ENCODE data around the gene HOXA9. TPM values are rescaled to one million over a fixed set of nuclear protein-coding genes. Genes with fewer than 3 reads are reported as not detected.

HOXA9 gene
- total and polyA plus RNA-seq, 10 of the 15 experiments (the other 5 are each of a cell fraction or from before 2014, with no cell fraction given), result not detected

DNA sequence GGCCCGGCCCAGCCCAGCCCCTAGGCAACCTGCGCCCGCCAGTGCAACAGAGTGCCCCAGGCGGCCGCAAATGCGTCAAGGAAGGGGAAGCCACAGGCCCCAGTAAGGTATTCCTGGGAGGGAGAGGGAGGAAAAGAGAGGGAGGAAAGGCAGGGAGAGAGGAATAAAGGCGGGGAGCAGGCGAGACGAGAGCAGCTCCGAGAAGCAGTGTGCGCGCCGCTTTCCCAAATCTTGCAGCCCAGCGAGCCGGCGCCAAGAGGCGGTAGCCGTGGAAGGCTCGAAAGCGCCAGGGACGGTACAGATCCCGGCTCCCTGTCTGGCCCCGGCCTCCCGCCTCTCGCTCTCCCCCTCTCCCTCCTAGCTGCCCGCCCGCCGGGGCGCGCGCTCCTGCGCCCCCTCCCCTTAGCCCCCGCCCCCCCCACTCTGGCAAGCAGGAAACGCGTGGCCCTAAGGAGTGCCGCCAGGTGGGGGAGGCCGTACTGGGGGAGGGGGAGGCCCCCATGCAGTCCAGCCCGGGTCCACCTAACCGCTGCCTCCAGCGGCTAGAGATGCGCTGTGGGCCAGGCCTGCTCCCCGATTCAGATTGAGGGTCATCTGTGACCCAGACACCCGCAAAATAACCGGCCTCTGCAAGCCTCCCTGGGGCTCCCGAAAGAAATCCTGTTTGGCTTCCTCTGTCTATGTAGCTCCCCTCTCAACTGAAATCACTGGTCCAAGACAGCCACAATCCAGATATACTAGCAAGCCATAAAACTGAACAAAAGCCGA lies 4.5 kb upstream of the HOXA9 start:
- FAIRE-seq (no peak), ATAC-seq (no peak), DNase-seq (ENCODE audit: low read depth, low spot score) (no peak)
- no peaks in the 10 kb centered on the region for H3K79me2 ChIP-seq (ENCODE audit: control insufficient read depth, insufficient read depth, low read length)
- H3K27me3 ChIP-seq (replicated peaks in 1 of 2; ENCODE audit: control insufficient read depth in 2 of 2, insufficient read depth in 2 of 2, low read length in 1 of 2), result peaks cover 28 to 47% of the 10 kb centered on the region in 2 experiments
- SMC1A ChIA-PET (ENCODE audit: uncharacterized antibody, unreplicated experiment), result no interaction called here
- no peak overlapping the region for H3K4me3 ChIP-seq
- peak; percentile 83 for TF ChIP-seq SUZ12 (IDR thresholded peaks at IDR 0.05; ENCODE audit: unreplicated experiment)
- no peak for TF ChIP-seq RBBP5 (conservative IDR thresholded peaks at IDR 0.05)
- in situ Hi-C loops (cut with MboI) (loop anchor here (25.0 kb wide), 1 partner anchor 1083 kb away; no protein-coding TSS in a partner anchor), intact Hi-C loops (cut with micrococcal nuclease; ENCODE audit: unreplicated experiment) (no loop called here)
- WGBS (ENCODE audit: insufficient coverage, insufficient replicate concordance, low lambda C conversion rate, missing lambda C conversion rate), result 28% methylated on average over 32 of the region's 46 CpGs
- POLR2A ChIA-PET, result no interaction called here
- H2AFZ ChIP-seq (ENCODE audit: control insufficient read depth, low read depth, low read length), result no peak overlapping the region
- H3K9me3 ChIP-seq (replicated peaks; ENCODE audit: control insufficient read depth, insufficient read depth, low read length), result peaks cover 2% of the 10 kb centered on the region; the same call in 1 of the 3 replicates
- no peaks in the 10 kb centered on the region for H4K20me1 ChIP-seq (ENCODE audit: control insufficient read depth, insufficient read depth)
- H3K36me3 ChIP-seq (ENCODE audit: control insufficient read depth in 2 of 2, insufficient read depth in 2 of 2, low read length in 1 of 2), result no peaks in the 10 kb centered on the region; a peak in 1 of 4 replicates
- RAD21 ChIA-PET (ENCODE audit: unreplicated experiment), result no interaction called here
- BruUV-seq (replicated peaks), result no TSS peak
- no peak overlapping the region for H3K9ac ChIP-seq (ENCODE audit: control insufficient read depth, insufficient read depth, low read length)
- CTCF ChIA-PET, result interaction anchor here (0.7 to 1.6 kb wide), 2 partner anchors 9 to 800 kb away, joined by 3 to 4 read pairs; no protein-coding TSS in a partner anchor
- no peaks in the 10 kb centered on the region for H3K4me1 ChIP-seq (ENCODE audit: control insufficient read depth, insufficient read depth, low read length)
- H3K27ac ChIP-seq (ENCODE audit: control insufficient read depth, insufficient read depth), result no peak overlapping the region
- H3K4me2 ChIP-seq (ENCODE audit: control insufficient read depth, insufficient read depth), result no peak overlapping the region

- Histone ChIP-seq H3K36me3 (ENCODE audit: control insufficient read depth in 2 of 2, insufficient read depth in 2 of 2, low read length in 1 of 2) (no peaks in the 10 kb centered on the region; a peak in 1 of 4 replicates), H3K79me2 (ENCODE audit: control insufficient read depth, insufficient read depth, low read length) (no peaks in the 10 kb centered on the region), H3K27ac (ENCODE audit: control insufficient read depth, insufficient read depth) (no peak overlapping the region), H3K9ac (ENCODE audit: control insufficient read depth, insufficient read depth, low read length) (no peak overlapping the region), H2AFZ (ENCODE audit: control insufficient read depth, low read depth, low read length) (no peak overlapping the region), H3K4me2 (ENCODE audit: control insufficient read depth, insufficient read depth) (no peak overlapping the region), H4K20me1 (ENCODE audit: control insufficient read depth, insufficient read depth) (no peaks in the 10 kb centered on the region), H3K4me3 (no peak overlapping the region), H3K27me3 (replicated peaks in 1 of 2; ENCODE audit: control insufficient read depth in 2 of 2, insufficient read depth in 2 of 2, low read length in 1 of 2) (peaks cover 31 to 49% of the 10 kb centered on the region in 2 experiments), H3K4me1 (ENCODE audit: control insufficient read depth, insufficient read depth, low read length) (no peaks in the 10 kb centered on the region), H3K9me3 (replicated peaks; ENCODE audit: control insufficient read depth, insufficient read depth, low read length) (peaks cover 2% of the 10 kb centered on the region; the same call in 1 of the 3 replicates)
- SMC1A ChIA-PET (ENCODE audit: uncharacterized antibody, unreplicated experiment), result no interaction called here
- no peak for FAIRE-seq
- ATAC-seq, result no peak
- CTCF ChIA-PET, result no interaction called here
- POLR2A ChIA-PET, result interaction anchor here (0.6 kb wide), 1 partner anchor 275 kb away, joined by 3 read pairs; no protein-coding TSS in a partner anchor
- RAD21 ChIA-PET (ENCODE audit: unreplicated experiment), result no interaction called here
- intact Hi-C loops (cut with micrococcal nuclease; ENCODE audit: unreplicated experiment) (no loop called here), in situ Hi-C loops (cut with MboI) (loop anchor here (25.0 kb wide), 1 partner anchor 1081 kb away; no protein-coding TSS in a partner anchor)
- WGBS (ENCODE audit: insufficient coverage, insufficient replicate concordance, low lambda C conversion rate, missing lambda C conversion rate), result 31% methylated on average over 25 of the region's 25 CpGs
- BruUV-seq (replicated peaks), result no TSS peak
- no peak for DNase-seq (ENCODE audit: low read depth, low spot score)
- TF ChIP-seq CHD1 (IDR thresholded peaks at IDR 0.05; ENCODE audit: low read depth, low read length) (no peak), ELK1 (IDR thresholded peaks at IDR 0.05; ENCODE audit: low read depth, low read length) (no peak), SMARCA5 (IDR thresholded peaks at IDR 0.05) (no peak), HDAC2 (IDR thresholded peaks at IDR 0.05) (no peak), CHD2 (IDR thresholded peaks at IDR 0.05; ENCODE audit: borderline replicate concordance, low read depth, low read length) (no peak), HCFC1 (IDR thresholded peaks at IDR 0.05; ENCODE audit: low read length) (no peak), SIX5 (IDR thresholded peaks at IDR 0.05; ENCODE audit: low read depth, low read length, severe bottlenecking) (no peak), ZNF622 (IDR thresholded peaks at IDR 0.05) (no peak), STAT3 (IDR thresholded peaks at IDR 0.05; ENCODE audit: low read depth, low read length) (no peak)
- TF ChIP-seq, protein P1, sequence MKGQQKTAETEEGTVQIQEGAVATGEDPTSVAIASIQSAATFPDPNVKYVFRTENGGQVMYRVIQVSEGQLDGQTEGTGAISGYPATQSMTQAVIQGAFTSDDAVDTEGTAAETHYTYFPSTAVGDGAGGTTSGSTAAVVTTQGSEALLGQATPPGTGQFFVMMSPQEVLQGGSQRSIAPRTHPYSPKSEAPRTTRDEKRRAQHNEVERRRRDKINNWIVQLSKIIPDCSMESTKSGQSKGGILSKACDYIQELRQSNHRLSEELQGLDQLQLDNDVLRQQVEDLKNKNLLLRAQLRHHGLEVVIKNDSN (IDR thresholded peaks at IDR 0.05; ENCODE audit: borderline replicate concordance, extremely low read length, insufficient read depth, low read depth, low read length), result no peak
- TF ChIP-seq, protein P2, sequence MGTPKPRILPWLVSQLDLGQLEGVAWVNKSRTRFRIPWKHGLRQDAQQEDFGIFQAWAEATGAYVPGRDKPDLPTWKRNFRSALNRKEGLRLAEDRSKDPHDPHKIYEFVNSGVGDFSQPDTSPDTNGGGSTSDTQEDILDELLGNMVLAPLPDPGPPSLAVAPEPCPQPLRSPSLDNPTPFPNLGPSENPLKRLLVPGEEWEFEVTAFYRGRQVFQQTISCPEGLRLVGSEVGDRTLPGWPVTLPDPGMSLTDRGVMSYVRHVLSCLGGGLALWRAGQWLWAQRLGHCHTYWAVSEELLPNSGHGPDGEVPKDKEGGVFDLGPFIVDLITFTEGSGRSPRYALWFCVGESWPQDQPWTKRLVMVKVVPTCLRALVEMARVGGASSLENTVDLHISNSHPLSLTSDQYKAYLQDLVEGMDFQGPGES (IDR thresholded peaks at IDR 0.05), result no peak
Observed at GRCh38 chr7:27168265-27168947, 3.1 kb upstream of the HOXA9 start.

All from GM12878 (cell line).